Smooth muscle cell (in vitro differentiated cells): ENCODE data around the gene VDR. TPM values are rescaled to one million over a fixed set of nuclear protein-coding genes. Genes with fewer than 3 reads are reported as not detected.

Source experiments
- DNase-seq: peaks from one replicate; lab custom pipeline; 2025; ENCODE audit not compliant: unreplicated experiment; lab: John Stamatoyannopoulos, UW
- H2AFZ ChIP-seq: fragments of 200-600 bp; sonication (generic); 2 replicates; pipeline ENCODE4 v1.6.0; 2016; ENCODE audit warnings: antibody characterized with exemption, low read depth, mild to moderate bottlenecking
- H3F3A ChIP-seq: fragments of 200-600 bp; sonication (generic); 2 replicates; pipeline ENCODE4 v1.6.0; 2017; ENCODE audit warnings: antibody characterized with exemption, low read depth
- H3K27ac ChIP-seq: fragments of 200-600 bp; sonication (generic); 2 replicates; pipeline ENCODE4 v1.5.1; 2016; ENCODE audit warnings: low read depth, mild to moderate bottlenecking
- H3K27me3 ChIP-seq: fragments of 200-600 bp; sonication (generic); 2 replicates; pipeline ENCODE4 v1.6.1; 2016; ENCODE audit warnings: low read depth, mild to moderate bottlenecking
- H3K36me3 ChIP-seq: fragments of 200-600 bp; sonication (generic); 2 replicates; pipeline ENCODE4 v1.5.1; 2016; ENCODE audit warnings: low read depth
- H3K4me1 ChIP-seq: fragments of 200-600 bp; sonication (generic); 2 replicates; pipeline ENCODE4 v1.5.1; 2016; ENCODE audit warnings: low read depth
- H3K4me2 ChIP-seq: fragments of 200-600 bp; sonication (generic); 2 replicates; pipeline ENCODE4 v1.6.0; 2016; ENCODE audit warnings: mild to moderate bottlenecking
- H3K4me3 ChIP-seq: fragments of 200-600 bp; sonication (generic); 2 replicates; pipeline ENCODE4 v1.5.1; 2016; ENCODE audit warnings: mild to moderate bottlenecking
- H3K79me2 ChIP-seq: fragments of 200-600 bp; sonication (generic); 2 replicates; pipeline ENCODE4 v1.6.0; 2016; ENCODE audit warnings: low read depth, mild to moderate bottlenecking
- H3K9ac ChIP-seq: fragments of 200-600 bp; sonication (generic); 2 replicates; pipeline ENCODE4 v1.6.0; 2016; ENCODE audit warnings: low read depth
- H3K9me3 ChIP-seq: fragments of 200-600 bp; sonication (generic); replicated peaks from 2 replicates; pipeline ENCODE4 v1.5.1; 2016; ENCODE audit warnings: low read depth
- H4K20me1 ChIP-seq: fragments of 200-600 bp; sonication (generic); 2 replicates; pipeline ENCODE4 v1.6.0; 2016; ENCODE audit warnings: low read depth
- WGBS: methylation state at CpG from one replicate; pipeline ENCODE4 v1.1.7; 2016; ENCODE audit warnings: low lambda C conversion rate; 5-methylcytosine and 5-hydroxymethylcytosine counted together
- polyA plus RNA-seq: library from polyadenylated mRNA; unstranded; fragments of >200 nt; fragmentation: Nextera tagmentation; extraction: Ambion mirVana; gene quantifications from 2 replicates; pipeline ENCODE4 v1.2.1, GENCODE V29; 2016
- total RNA-seq: library from RNA; depleted of rRNA; stranded (reverse); fragments of >200 nt; gene quantifications from 2 replicates; pipeline ENCODE4 v1.2.3, GENCODE V29; 2014
- TF ChIP-seq, protein P1 (sequence below): fragments of 200-600 bp; sonication (generic); IDR thresholded peaks from 2 replicates; pipeline ENCODE4 v1.5.1; 2017; ENCODE audit warnings: borderline replicate concordance, mild to moderate bottlenecking, antibody characterized with exemption; ENCODE audit not compliant: insufficient read depth, poor library complexity, severe bottlenecking

VDR gene
- total and polyA plus RNA-seq, 2 experiments from 2014 or later, result 8.0 to 16.5 TPM

GRCh38 chr12:47938093-47938492 lies 33.3 kb upstream of the VDR start:
- 76% methylated on average over 1 of the region's 1 CpG for WGBS
- no peaks in the 10 kb centered on the region for H3K27me3 ChIP-seq
- TF ChIP-seq, protein P1, sequence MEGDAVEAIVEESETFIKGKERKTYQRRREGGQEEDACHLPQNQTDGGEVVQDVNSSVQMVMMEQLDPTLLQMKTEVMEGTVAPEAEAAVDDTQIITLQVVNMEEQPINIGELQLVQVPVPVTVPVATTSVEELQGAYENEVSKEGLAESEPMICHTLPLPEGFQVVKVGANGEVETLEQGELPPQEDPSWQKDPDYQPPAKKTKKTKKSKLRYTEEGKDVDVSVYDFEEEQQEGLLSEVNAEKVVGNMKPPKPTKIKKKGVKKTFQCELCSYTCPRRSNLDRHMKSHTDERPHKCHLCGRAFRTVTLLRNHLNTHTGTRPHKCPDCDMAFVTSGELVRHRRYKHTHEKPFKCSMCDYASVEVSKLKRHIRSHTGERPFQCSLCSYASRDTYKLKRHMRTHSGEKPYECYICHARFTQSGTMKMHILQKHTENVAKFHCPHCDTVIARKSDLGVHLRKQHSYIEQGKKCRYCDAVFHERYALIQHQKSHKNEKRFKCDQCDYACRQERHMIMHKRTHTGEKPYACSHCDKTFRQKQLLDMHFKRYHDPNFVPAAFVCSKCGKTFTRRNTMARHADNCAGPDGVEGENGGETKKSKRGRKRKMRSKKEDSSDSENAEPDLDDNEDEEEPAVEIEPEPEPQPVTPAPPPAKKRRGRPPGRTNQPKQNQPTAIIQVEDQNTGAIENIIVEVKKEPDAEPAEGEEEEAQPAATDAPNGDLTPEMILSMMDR, result no peak
- no peak overlapping the region for H3K4me3 ChIP-seq
- H3K27ac ChIP-seq, result peak overlapping the region; percentile 14
- DNase-seq, result no peak
- no peak overlapping the region for H2AFZ ChIP-seq
- no peaks in the 10 kb centered on the region for H3K79me2 ChIP-seq
- H4K20me1 ChIP-seq, result no peaks in the 10 kb centered on the region
- H3K4me1 ChIP-seq, result peaks cover 3% of the 10 kb centered on the region
- no peak overlapping the region for H3K9ac ChIP-seq
- no peaks in the 10 kb centered on the region for H3K9me3 ChIP-seq
- H3K4me2 ChIP-seq, result peak overlapping the region; percentile 61
- H3F3A ChIP-seq, result peaks cover 11% of the 10 kb centered on the region
- H3K36me3 ChIP-seq, result no peaks in the 10 kb centered on the region

GRCh38 chr12:47935184-47935583 lies 30.4 kb upstream of the VDR start:
- H3K9ac ChIP-seq, result no peak overlapping the region
- peaks cover 3% of the 10 kb centered on the region for H3K4me1 ChIP-seq
- no peak overlapping the region for H2AFZ ChIP-seq
- H3K4me2 ChIP-seq, result peak overlapping the region; percentile 70
- no peaks in the 10 kb centered on the region for H3K27me3 ChIP-seq
- H3K36me3 ChIP-seq, result no peaks in the 10 kb centered on the region
- no peaks in the 10 kb centered on the region for H3K9me3 ChIP-seq
- peaks cover 11% of the 10 kb centered on the region for H3F3A ChIP-seq
- H4K20me1 ChIP-seq, result no peaks in the 10 kb centered on the region
- no peak overlapping the region for H3K4me3 ChIP-seq
- peak overlapping the region; percentile 76 for H3K27ac ChIP-seq
- 16% methylated on average over 9 of the region's 9 CpGs for WGBS
- TF ChIP-seq, protein P1, result no peak
- DNase-seq, result peak; percentile 10
- no peaks in the 10 kb centered on the region for H3K79me2 ChIP-seq

- H3K36me3 ChIP-seq, result no peaks in the 10 kb centered on the region
- H3K9ac ChIP-seq, result no peak overlapping the region
- no peaks in the 10 kb centered on the region for H4K20me1 ChIP-seq
- peaks cover 13% of the 10 kb centered on the region for H3K27me3 ChIP-seq
- TF ChIP-seq, protein P1, result no peak
- peaks cover 9% of the 10 kb centered on the region for H3F3A ChIP-seq
- no peak for DNase-seq
- no peak overlapping the region for H3K27ac ChIP-seq
- no peak overlapping the region for H3K4me3 ChIP-seq
- no peak overlapping the region for H3K4me2 ChIP-seq
- H3K79me2 ChIP-seq, result no peaks in the 10 kb centered on the region
- no peak overlapping the region for H2AFZ ChIP-seq
- H3K9me3 ChIP-seq, result no peaks in the 10 kb centered on the region
- peaks cover 3% of the 10 kb centered on the region for H3K4me1 ChIP-seq
- WGBS, result 91% methylated on average over 1 of the region's 1 CpG
Measured at GRCh38 chr12:47931187-47931586, 26.4 kb upstream of the VDR start.

- H3K27ac ChIP-seq, result no peak overlapping the region
- TF ChIP-seq, protein P1, result no peak
- H3K9me3 ChIP-seq, result no peaks in the 10 kb centered on the region
- no peaks in the 10 kb centered on the region for H4K20me1 ChIP-seq
- no peak overlapping the region for H2AFZ ChIP-seq
- H3K4me2 ChIP-seq, result no peak overlapping the region
- no peak overlapping the region for H3K9ac ChIP-seq
- 92% methylated on average over 5 of the region's 5 CpGs for WGBS
- no peak for DNase-seq
- H3K79me2 ChIP-seq, result no peaks in the 10 kb centered on the region
- peaks cover 18% of the 10 kb centered on the region for H3K27me3 ChIP-seq
- peaks cover 3% of the 10 kb centered on the region for H3K4me1 ChIP-seq
- H3F3A ChIP-seq, result peaks cover 4% of the 10 kb centered on the region
- H3K4me3 ChIP-seq, result no peak overlapping the region
- no peaks in the 10 kb centered on the region for H3K36me3 ChIP-seq
Measured at GRCh38 chr12:47930634-47931033, 25.8 kb upstream of the VDR start.
